GM21381 (cell line): ENCODE results near the gene PDK1.
"Not testable (repeated sequence)": the region's sequence is repeated elsewhere in the genome, so short reads cannot be mapped to it uniquely, and the experiment has no call there.

Experiments used
- ATAC-seq: cut with Tn5 transposase; IDR thresholded peaks from one replicate; pipeline ENCODE4 v1.9.1; 2021; ENCODE audit warnings: mild to moderate bottlenecking, moderate library complexity; ENCODE audit not compliant: unreplicated experiment

PDK1 gene

DNA sequence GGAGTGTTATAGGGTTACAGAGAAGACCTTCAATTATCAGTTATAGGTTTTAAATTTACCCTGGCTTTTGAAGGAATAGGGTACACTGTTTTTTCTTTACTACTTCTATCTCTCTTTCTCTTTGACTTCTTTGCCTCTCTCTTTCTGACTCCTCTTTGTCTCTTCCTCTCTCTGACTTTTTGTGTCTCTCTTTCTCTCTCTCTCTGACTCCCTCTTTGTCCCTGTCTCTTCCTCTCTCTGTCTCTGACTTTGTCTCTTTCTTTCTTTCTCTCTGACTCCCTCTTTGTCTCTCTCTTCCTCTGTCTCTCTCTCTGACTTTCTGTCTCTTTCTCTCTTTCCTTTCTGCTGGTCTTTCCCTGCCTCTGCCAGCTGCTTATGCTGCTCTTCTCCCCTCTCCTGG, 36.3 kb downstream of the PDK1 start:
- not testable (repeated sequence) for ATAC-seq

- ATAC-seq = no peak
These were observed 40.9 kb downstream of the PDK1 start for GRCh38 chr2:172596776-172597175.

- ATAC-seq = no peak
These were observed 41.4 kb downstream of the PDK1 start for GRCh38 chr2:172597176-172597842.

DNA sequence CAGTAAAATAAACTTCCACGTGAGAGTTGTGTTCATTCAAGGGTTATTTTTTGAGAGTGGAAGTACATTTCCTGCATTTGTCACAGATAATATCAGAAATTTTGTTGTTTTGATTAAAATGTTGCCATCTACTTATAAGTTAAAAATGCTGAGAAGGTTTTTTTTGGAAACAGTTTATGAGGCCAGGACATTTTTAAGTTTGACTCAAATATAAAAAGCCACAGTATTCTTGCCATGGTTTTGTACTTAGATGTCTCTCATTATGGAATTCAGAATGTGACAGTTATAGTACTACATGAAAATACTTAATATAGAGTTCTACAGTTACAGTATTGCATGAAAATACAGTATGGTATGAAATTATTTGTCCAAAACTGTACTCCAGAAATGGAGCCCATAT, 44.1 kb downstream of the PDK1 start:
- ATAC-seq = no peak

DNA sequence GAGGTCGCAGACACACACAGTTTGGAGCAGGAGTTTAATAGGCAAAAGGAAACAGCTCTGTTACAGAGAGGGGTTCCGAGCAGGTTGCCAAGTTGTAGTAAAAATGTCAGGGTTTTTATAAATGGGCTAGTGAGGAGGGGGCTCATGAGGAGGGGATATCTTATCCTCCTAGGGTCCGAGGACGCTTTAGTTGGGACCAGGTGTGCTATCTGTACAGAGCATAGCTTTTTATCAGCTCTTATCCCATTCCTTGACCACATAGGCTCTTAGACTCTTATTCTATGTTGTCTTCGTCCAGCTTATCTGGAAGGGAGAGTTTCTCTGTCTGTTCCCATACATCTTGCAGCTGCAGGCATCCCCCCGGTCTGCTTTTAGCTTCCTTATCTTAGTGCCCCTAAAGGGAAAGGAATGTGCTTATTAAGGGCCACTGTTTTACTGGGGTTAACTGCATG, 44.7 kb downstream of the PDK1 start:
- no peak for ATAC-seq

DNA sequence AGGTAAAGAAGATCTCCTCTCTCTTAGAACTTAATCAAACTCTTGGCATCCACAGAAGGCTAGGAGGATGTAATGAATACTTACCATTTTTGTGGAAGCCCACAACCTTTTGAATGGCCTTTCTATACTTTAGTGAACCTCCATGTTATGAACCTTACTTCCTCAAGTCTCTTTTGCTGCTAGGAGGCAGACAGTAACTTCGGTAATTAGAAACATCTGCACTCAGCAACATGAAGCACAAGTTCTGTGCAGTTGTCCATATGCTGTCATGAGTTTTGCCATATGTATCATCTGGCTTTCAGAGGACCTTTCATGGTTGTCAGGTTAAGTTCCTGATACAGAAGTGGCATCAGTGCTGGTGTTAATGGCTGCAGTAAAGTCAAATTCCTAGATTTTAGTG, 50.4 kb downstream of the PDK1 start:
- no peak for ATAC-seq

- ATAC-seq = no peak
These were observed 51.6 kb downstream of the PDK1 start for GRCh38 chr2:172607379-172607928.

GRCh38 chr2:172609488-172609887, 53.6 kb downstream of the PDK1 start:
- no peak for ATAC-seq

- no peak for ATAC-seq
These were observed 56.2 kb downstream of the PDK1 start for GRCh38 chr2:172612051-172612450.

- ATAC-seq = no peak
These were observed 57.1 kb downstream of the PDK1 start for GRCh38 chr2:172613040-172613439.

DNA sequence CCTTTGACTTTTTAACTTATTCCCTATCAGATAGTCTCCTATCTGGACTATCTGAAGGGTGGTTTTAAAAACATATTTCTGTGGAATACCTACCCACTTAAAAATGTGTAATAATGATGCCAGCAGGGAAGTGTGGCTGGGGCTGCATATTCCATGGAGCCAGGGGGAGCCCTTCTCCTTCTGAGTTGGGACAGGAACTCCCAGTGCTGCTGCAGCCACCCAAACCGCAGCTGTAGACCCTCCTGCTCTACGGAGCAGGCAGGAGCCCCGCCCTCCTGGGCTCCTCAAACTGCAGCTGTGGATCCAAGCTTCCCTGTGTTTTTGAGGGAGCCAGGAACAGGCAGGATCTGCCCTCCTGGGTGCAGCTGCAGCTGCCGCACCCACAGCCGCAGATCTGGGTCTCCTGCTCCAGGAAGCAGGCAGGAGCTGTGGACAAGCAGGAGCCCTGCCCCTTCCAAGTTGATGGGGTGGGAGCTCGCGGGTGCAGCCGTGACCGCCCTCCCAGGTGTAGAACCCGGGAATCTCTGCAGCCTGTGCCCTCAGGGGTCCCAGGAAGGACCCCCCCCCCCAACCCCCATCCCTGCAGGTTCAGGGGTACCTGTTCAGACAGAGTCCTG, 57.8 kb downstream of the PDK1 start:
- no peak for ATAC-seq

- no peak for ATAC-seq
These were observed 59.0 kb downstream of the PDK1 start for GRCh38 chr2:172614932-172615331.

DNA sequence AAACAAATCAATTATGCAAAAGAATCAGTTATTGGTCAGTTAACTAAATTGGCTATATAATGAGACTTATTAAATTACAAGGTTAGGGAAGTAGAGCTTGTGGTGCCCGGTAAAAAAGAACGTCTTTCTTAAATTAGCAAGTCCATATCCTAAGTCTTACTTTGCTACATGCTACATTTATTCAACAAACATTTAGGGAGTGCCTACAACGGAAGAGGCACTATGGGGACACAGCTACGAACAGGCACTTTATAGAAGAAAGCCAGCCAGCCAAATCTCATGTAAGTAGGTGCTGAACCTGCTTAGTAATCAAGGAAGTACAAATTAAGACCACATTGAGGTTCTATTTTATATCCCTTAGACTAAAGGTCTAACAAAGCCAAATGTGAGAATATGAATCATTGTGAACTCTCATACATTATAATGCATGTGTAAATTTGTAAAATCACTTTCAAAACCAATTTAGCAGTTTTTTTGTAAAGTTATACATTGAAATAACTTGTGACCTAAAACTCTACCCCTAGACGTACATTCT, 59.9 kb downstream of the PDK1 start:
- no peak for ATAC-seq

DNA sequence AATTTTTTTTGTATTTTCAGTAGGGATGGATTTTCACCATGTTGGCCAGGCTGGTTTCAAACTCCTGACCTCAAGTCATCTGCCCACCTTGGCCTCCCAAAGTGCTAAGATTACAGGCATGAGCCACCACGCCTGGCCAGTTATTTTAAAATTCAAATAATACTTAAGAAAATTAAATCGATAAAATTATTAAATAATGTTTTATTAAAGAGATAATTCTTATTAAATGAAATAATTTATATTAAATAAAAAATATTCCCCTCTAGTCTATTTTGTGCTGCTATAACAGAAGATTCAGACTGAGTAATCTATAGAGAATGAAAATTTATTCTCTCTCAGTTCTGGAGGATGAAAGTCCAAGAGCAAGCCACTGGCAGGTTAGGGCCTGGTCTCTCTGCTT, 61.2 kb downstream of the PDK1 start:
- no peak for ATAC-seq

GRCh38 chr2:172623249-172623965, 67.5 kb downstream of the PDK1 start:
- ATAC-seq = no peak

GRCh38 chr2:172624996-172625395, 69.1 kb downstream of the PDK1 start:
- no peak for ATAC-seq

GRCh38 chr2:172627181-172627580, 71.3 kb downstream of the PDK1 start:
- ATAC-seq = no peak

GRCh38 chr2:172628085-172628484, 72.2 kb downstream of the PDK1 start:
- ATAC-seq = no peak

GRCh38 chr2:172629586-172629985, 73.7 kb downstream of the PDK1 start:
- no peak for ATAC-seq

DNA sequence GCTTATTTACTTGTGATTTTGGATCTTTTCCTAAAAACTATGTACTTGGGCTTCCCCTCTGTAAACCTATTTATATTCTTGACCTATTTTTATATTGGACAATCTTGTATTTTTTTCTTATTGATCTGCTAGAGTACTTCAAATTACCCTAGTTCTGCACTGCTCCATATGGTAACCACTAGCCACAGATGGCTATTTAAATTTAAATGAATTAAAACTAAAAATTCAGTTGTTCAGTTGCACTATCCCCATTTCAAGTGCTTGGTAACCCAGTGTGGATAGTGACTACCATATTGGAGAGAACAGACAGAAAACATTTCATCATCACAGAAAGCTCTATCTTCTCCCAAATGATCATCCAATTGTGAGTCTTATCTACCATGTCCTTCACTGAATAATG, 74.3 kb downstream of the PDK1 start:
- no peak for ATAC-seq

- ATAC-seq = no peak
These were observed 78.6 kb downstream of the PDK1 start for GRCh38 chr2:172634477-172634876.

- ATAC-seq = no peak
These were observed 79.7 kb downstream of the PDK1 start for GRCh38 chr2:172635548-172635947.
